HepG2 (cell line): Measurements from ENCODE around the gene PIGW. TPM values are rescaled to one million over a fixed set of nuclear protein-coding genes. Genes with fewer than 3 reads are reported as not detected.

ENCODE experiments used
- ATAC-seq: fragments of 200-7000 bp; cut with Tn5 transposase; 3 replicates; pipeline ENCODE4 v1.9.1; 2020; ENCODE audit warnings: mild to moderate bottlenecking, moderate library complexity
- BruUV-seq: library from RNA; stranded (reverse); fragments of 400-500 nt; replicated peaks from 2 replicates; lab custom pipeline; 2021; lab: Mats Ljungman, UMichigan
- CTCF ChIA-PET: fragments of 300-600 bp; formaldehyde crosslinking; extraction: SDS; loops from one replicate; lab custom pipeline; 2021; ENCODE audit warnings: low total read pairs, inconsistent platforms, low intra/inter-chr PET ratio; lab: Yijun Ruan, JAX
- POLR2A ChIA-PET: fragments of 350-600 bp; sonication (Branson Sonifier 250); formaldehyde crosslinking; loops from one replicate; lab custom pipeline; 2020; ENCODE audit warnings: antibody characterized with exemption, inconsistent platforms; lab: Yijun Ruan, JAX
- DNase-seq: peaks from one replicate; pipeline ENCODE4 v3.0.0-alpha.2; 2015; ENCODE audit warnings: low spot score
- FAIRE-seq: peaks from 3 replicates; lab custom pipeline; 2011; peaks lifted over from hg19 to GRCh38; lab: Jason Lieb, UNC
- H2AFZ ChIP-seq: one replicate; pipeline ENCODE4 v1.6.1; 2011; ENCODE audit warnings: low read length, inconsistent platforms
- H3K27ac ChIP-seq: fragments of 300-600 bp; 3 replicates; pipeline ENCODE4 v1.8.0; 2011; ENCODE audit warnings: mixed run types, mild to moderate bottlenecking, mixed read lengths, low read length, inconsistent platforms; ENCODE audit not compliant: insufficient read depth; ENCODE audit errors: extremely low read length
- H3K27me3 ChIP-seq, 2 experiments: fragments of 200-600 bp in 1 of 2; 2 replicates in 1 of 2; 3 replicates in 1 of 2; pipeline versions ENCODE4 v1.6.0 to v1.8.0; 2011; ENCODE audit warnings: low read length in 2 of 2, mild to moderate bottlenecking in 2 of 2, moderate library complexity in 2 of 2, inconsistent platforms in 1 of 2; ENCODE audit not compliant: insufficient read depth in 2 of 2, control insufficient read depth in 1 of 2
- H3K36me3 ChIP-seq, 2 experiments: fragments of 200-600 bp in 1 of 2; replicated peaks in 1 of 2; 2 replicates in 1 of 2; 3 replicates in 1 of 2; pipeline versions ENCODE4 v1.5.1 to v1.8.0; 2011; ENCODE audit warnings: low read length in 2 of 2, inconsistent platforms in 1 of 2; ENCODE audit not compliant: insufficient read depth in 2 of 2, control insufficient read depth in 1 of 2
- H3K4me1 ChIP-seq: 2 replicates; pipeline ENCODE4 v1.5.1; 2012; ENCODE audit warnings: low read length, inconsistent platforms; ENCODE audit not compliant: insufficient read depth
- H3K4me2 ChIP-seq: 2 replicates; pipeline ENCODE4 v1.6.0; 2011; ENCODE audit warnings: low read depth, low read length, inconsistent platforms
- H3K4me3 ChIP-seq, 3 experiments: fragments of 200-600 bp in 1 of 3; sonication (generic), shearing (Covaris generic) in 1 of 3; replicated peaks in 1 of 3; 2 replicates each; pipeline ENCODE4 v1.5.1; 2011 to 2016; ENCODE audit warnings: low read length in 3 of 3, inconsistent platforms in 2 of 3, low read depth in 2 of 3, mild to moderate bottlenecking in 2 of 3, control low read depth in 1 of 3, mixed read lengths in 1 of 3; ENCODE audit not compliant: insufficient read depth in 1 of 3
- H3K79me2 ChIP-seq: one replicate; pipeline ENCODE4 v1.6.1; 2011; ENCODE audit warnings: low read length, inconsistent platforms; ENCODE audit not compliant: insufficient read depth
- H3K9ac ChIP-seq: 2 replicates; pipeline ENCODE4 v1.6.0; 2011; ENCODE audit warnings: mild to moderate bottlenecking, low read depth, low read length, inconsistent platforms; ENCODE audit not compliant: insufficient read depth
- H3K9me3 ChIP-seq: 2 replicates; pipeline ENCODE4 v1.5.1; 2012; ENCODE audit warnings: mild to moderate bottlenecking, low read length
- H4K20me1 ChIP-seq: 2 replicates; pipeline ENCODE4 v1.6.0; 2011; ENCODE audit warnings: inconsistent platforms, mild to moderate bottlenecking, low read length, moderate library complexity; ENCODE audit not compliant: insufficient read depth
- EED ChIP-seq: sonication (generic); formaldehyde crosslinking; IDR thresholded peaks from 2 replicates; pipeline ENCODE4 v1.5.0; 2020; ENCODE audit warnings: mild to moderate bottlenecking, missing genetic modification reagents
- ISL2 ChIP-seq: sonication (generic); formaldehyde crosslinking; IDR thresholded peaks from 2 replicates; pipeline ENCODE4 v1.5.0; 2020; ENCODE audit warnings: missing genetic modification reagents
- JUN ChIP-seq: sonication (generic); formaldehyde crosslinking; IDR thresholded peaks from 2 replicates; pipeline ENCODE4 v1.4.0; 2020; ENCODE audit warnings: mild to moderate bottlenecking, missing genetic modification reagents
- JUNB ChIP-seq: sonication (generic); formaldehyde crosslinking; IDR thresholded peaks from 2 replicates; pipeline ENCODE4 v1.8.0; 2022; ENCODE audit warnings: missing genetic modification reagents, mild to moderate bottlenecking, borderline replicate concordance
- MTERF4 ChIP-seq: sonication (generic); formaldehyde crosslinking; IDR thresholded peaks from 2 replicates; pipeline ENCODE4 v1.8.0; 2023; ENCODE audit warnings: mild to moderate bottlenecking, missing genetic modification reagents
- MXD3 ChIP-seq: IDR thresholded peaks from 2 replicates; pipeline ENCODE4 v1.6.1; 2016; ENCODE audit warnings: mild to moderate bottlenecking, missing biosample characterization, missing genetic modification reagents
- RBAK ChIP-seq: sonication (generic); formaldehyde crosslinking; IDR thresholded peaks from 2 replicates; pipeline ENCODE4 v1.5.1; 2020; ENCODE audit warnings: mild to moderate bottlenecking, missing genetic modification reagents
- RBM22 ChIP-seq: fragments of 200-400 bp; formaldehyde crosslinking; optimal IDR thresholded peaks from 2 replicates; pipeline ENCODE3; 2017; ENCODE audit warnings: mild to moderate bottlenecking, low read length, moderate library complexity
- SMC3 ChIP-seq: IDR thresholded peaks from 2 replicates; pipeline ENCODE4 v1.6.1; 2011; ENCODE audit warnings: low read length, improper control_type of control experiment
- SOX5 ChIP-seq: IDR thresholded peaks from 2 replicates; pipeline ENCODE4 v1.6.1; 2016; ENCODE audit warnings: borderline replicate concordance
- TBP ChIP-seq: sonication (generic); formaldehyde crosslinking; IDR thresholded peaks from 2 replicates; pipeline ENCODE4 v1.5.0; 2020; ENCODE audit warnings: missing genetic modification reagents
- THAP8 ChIP-seq: sonication (generic); formaldehyde crosslinking; IDR thresholded peaks from 2 replicates; pipeline ENCODE4 v1.5.1; 2020; ENCODE audit warnings: missing genetic modification reagents, mild to moderate bottlenecking, borderline replicate concordance
- ZNF607 ChIP-seq: sonication (generic); formaldehyde crosslinking; IDR thresholded peaks from 2 replicates; pipeline ENCODE4 v1.5.1; 2020; ENCODE audit warnings: missing genetic modification reagents, mild to moderate bottlenecking, borderline replicate concordance
- WGBS: methylation state at CpG from one replicate; pipeline ENCODE4 v1.1.6; 2017; ENCODE audit warnings: low lambda C conversion rate; 5-methylcytosine and 5-hydroxymethylcytosine counted together
- in situ Hi-C: cut with HindIII; loops from 2 replicates; pipeline ENCODE4 v1.10.0; 2017; ENCODE audit warnings: low pct_unique_long_range_greater_than_20kb; ENCODE audit not compliant: extremely low pct_ligation_motif_present
- intact Hi-C: fragments of 100-400 bp; cut with micrococcal nuclease; formaldehyde crosslinking; loops from one replicate; pipeline ENCODE4 v1.10.0; 2022; ENCODE audit not compliant: unreplicated experiment
- polyA plus RNA-seq, 8 experiments: library from polyadenylated mRNA; depleted of rRNA in 3 of 8; stranded (reverse) in 7 of 8; unstranded in 1 of 8; fragments of >200 nt; fragmentation: Illumina TruSeq in 4 of 8; extraction: Trizol in 4 of 8; gene quantifications; 2 replicates each; pipeline versions ENCODE4 v1.2.1 to v1.2.3, GENCODE V29; 2011 to 2016; ENCODE audit warnings: low read depth in 4 of 8, missing spikeins in 1 of 8, mixed read lengths in 1 of 8; ENCODE audit not compliant: insufficient read depth in 1 of 8
- total RNA-seq, 5 experiments: library from RNA; depleted of rRNA; stranded (reverse); fragments of >200 nt; fragmentation: Illumina TruSeq; extraction: Trizol; gene quantifications; 2 replicates each; pipeline ENCODE4 v1.2.3, GENCODE V29; 2016; ENCODE audit warnings: low read depth in 1 of 5
- TF ChIP-seq, protein P1 (sequence below): sonication (generic); formaldehyde crosslinking; IDR thresholded peaks from 2 replicates; pipeline ENCODE4 v1.4.0; 2020; ENCODE audit warnings: missing genetic modification reagents
- TF ChIP-seq, protein P2 (sequence below): sonication (generic); formaldehyde crosslinking; IDR thresholded peaks from 2 replicates; pipeline ENCODE4 v1.4.0; 2020; ENCODE audit warnings: low read depth, mild to moderate bottlenecking, missing genetic modification reagents

The PIGW gene
- total and polyA plus RNA-seq, 2 of the 13 experiments (the other 11 are each of a cell fraction or from before 2014, with no cell fraction given): 9.0 to 24.0 TPM

- no peak for TF ChIP-seq MTERF4 (CRISPR knock-in tag)
- TF ChIP-seq, all 625 proteins: peak for 0
Measured at GRCh38 chr17:36532435-36532975, 2.3 kb upstream of the PIGW start (continued).

- H3K4me3 ChIP-seq: peak overlapping the region; percentile 68 to 78 (median 76); a peak in 5 of 6 replicates
- peak overlapping the region; percentile 95 for H3K9ac ChIP-seq
- H3K4me1 ChIP-seq: peaks cover 38% of the 10 kb centered on the region
- H3K27me3 ChIP-seq: no peaks in the 10 kb centered on the region; a peak in 1 of 5 replicates
- no peak overlapping the region for H2AFZ ChIP-seq
- no peak for FAIRE-seq
- 18% methylated on average over 31 of the region's 48 CpGs for WGBS
- H3K4me2 ChIP-seq: peak overlapping the region; percentile 79
- BruUV-seq: no TSS peak
- H3K9me3 ChIP-seq: no peaks in the 10 kb centered on the region
- intact Hi-C loops: loop anchor here (1.0 kb wide), 1 partner anchor 26 kb away; no protein-coding TSS in a partner anchor
- peak overlapping the region; percentile 98 for H3K27ac ChIP-seq
- in situ Hi-C loops: no loop called here
- H3K79me2 ChIP-seq: peaks cover 21% of the 10 kb centered on the region
- no peaks in the 10 kb centered on the region for H4K20me1 ChIP-seq
- CTCF ChIA-PET: no interaction called here
- POLR2A ChIA-PET: interaction anchor here (0.9 to 3.0 kb wide), 7 partner anchors 10 to 67 kb away, joined by 3 to 107 read pairs (median 5); partner anchors contain the start of genes DHRS11, GGNBP2, MRM1 and ZNHIT3
- H3K36me3 ChIP-seq: peaks cover 11 to 34% of the 10 kb centered on the region in 2 experiments; a peak in 4 of 5 replicates
- peak; percentile 62 for ATAC-seq
- peak; percentile 62 for DNase-seq
- no peak for TF ChIP-seq JUNB
- TF ChIP-seq, protein P1, sequence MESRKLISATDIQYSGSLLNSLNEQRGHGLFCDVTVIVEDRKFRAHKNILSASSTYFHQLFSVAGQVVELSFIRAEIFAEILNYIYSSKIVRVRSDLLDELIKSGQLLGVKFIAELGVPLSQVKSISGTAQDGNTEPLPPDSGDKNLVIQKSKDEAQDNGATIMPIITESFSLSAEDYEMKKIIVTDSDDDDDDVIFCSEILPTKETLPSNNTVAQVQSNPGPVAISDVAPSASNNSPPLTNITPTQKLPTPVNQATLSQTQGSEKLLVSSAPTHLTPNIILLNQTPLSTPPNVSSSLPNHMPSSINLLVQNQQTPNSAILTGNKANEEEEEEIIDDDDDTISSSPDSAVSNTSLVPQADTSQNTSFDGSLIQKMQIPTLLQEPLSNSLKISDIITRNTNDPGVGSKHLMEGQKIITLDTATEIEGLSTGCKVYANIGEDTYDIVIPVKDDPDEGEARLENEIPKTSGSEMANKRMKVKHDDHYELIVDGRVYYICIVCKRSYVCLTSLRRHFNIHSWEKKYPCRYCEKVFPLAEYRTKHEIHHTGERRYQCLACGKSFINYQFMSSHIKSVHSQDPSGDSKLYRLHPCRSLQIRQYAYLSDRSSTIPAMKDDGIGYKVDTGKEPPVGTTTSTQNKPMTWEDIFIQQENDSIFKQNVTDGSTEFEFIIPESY (CRISPR knock-in tag): no peak
- no peak for TF ChIP-seq MXD3
- TF ChIP-seq EED: no peak
- TF ChIP-seq THAP8 (CRISPR knock-in tag): no peak
- TF ChIP-seq ZNF607 (CRISPR knock-in tag): 0 out of 2 replicates have a peak, but pooled peaks have one; percentile 7
- 0 out of 2 replicates have a peak, but pooled peaks have one; percentile 28 for TF ChIP-seq JUN (CRISPR knock-in tag)
- TF ChIP-seq ISL2 (CRISPR knock-in tag): no peak
- no peak for TF ChIP-seq SOX5 (CRISPR knock-in tag)
- no peak for TF ChIP-seq SMC3
- TF ChIP-seq, protein P2, sequence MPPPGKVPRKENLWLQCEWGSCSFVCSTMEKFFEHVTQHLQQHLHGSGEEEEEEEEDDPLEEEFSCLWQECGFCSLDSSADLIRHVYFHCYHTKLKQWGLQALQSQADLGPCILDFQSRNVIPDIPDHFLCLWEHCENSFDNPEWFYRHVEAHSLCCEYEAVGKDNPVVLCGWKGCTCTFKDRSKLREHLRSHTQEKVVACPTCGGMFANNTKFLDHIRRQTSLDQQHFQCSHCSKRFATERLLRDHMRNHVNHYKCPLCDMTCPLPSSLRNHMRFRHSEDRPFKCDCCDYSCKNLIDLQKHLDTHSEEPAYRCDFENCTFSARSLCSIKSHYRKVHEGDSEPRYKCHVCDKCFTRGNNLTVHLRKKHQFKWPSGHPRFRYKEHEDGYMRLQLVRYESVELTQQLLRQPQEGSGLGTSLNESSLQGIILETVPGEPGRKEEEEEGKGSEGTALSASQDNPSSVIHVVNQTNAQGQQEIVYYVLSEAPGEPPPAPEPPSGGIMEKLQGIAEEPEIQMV (CRISPR knock-in tag): no peak
- TF ChIP-seq TBP (CRISPR knock-in tag): no peak
- no peak for TF ChIP-seq RBAK (CRISPR knock-in tag)
- no peak for TF ChIP-seq RBM22
Measured at GRCh38 chr17:36533935-36534839, 600 bp upstream of the PIGW start.
